Stimulated activated CD4-positive, alpha-beta T cell treated with anti-CD3 and anti-CD28 coated beads, Interleukin-15, amount 100 ng/mL, for 24 hours (primary cell): ENCODE results near the gene SPRR2A.
"Not testable (repeated sequence)": the region's sequence is repeated elsewhere in the genome, so short reads cannot be mapped to it uniquely, and the experiment has no call there.

Source experiments
- DNase-seq: peaks from one replicate; pipeline ENCODE4 v3.0.0-alpha.2; 2020

SPRR2A gene

GRCh38 chr1:153057375-153057774 lies at the start of gene SPRR2A:
Gene SPRR2A (minus strand): TSS chr1:153057512. CDS start chr1:153056735, 777 bp downstream.
- DNase-seq: no peak

GRCh38 chr1:153100245-153100644 lies 42.9 kb upstream of the SPRR2A start:
- DNase-seq: no peak

GRCh38 chr1:153099461-153100045 lies 42.2 kb upstream of the SPRR2A start:
- no peak for DNase-seq

- no peak for DNase-seq
These were observed 38.5 kb upstream of the SPRR2A start for GRCh38 chr1:153095764-153096163.

- DNase-seq: no peak
These were observed 37.1 kb upstream of the SPRR2A start, which contains the start of gene SPRR2E for GRCh38 chr1:153094426-153094825. Gene SPRR2E (minus strand): TSS chr1:153094526. CDS start chr1:153093751, 775 bp downstream.

GRCh38 chr1:153087652-153088051 lies 30.3 kb upstream of the SPRR2A start:
- DNase-seq: no peak

GRCh38 chr1:153081736-153082135 lies 24.4 kb upstream of the SPRR2A start:
- DNase-seq: no peak

- DNase-seq: no peak
These were observed 15.8 kb upstream of the SPRR2A start for GRCh38 chr1:153072806-153073726.

- no peak for DNase-seq
These were observed 14.2 kb upstream of the SPRR2A start, which contains the start of gene SPRR2B for GRCh38 chr1:153071511-153071910. Gene SPRR2B (minus strand): TSS chr1:153071611. CDS start chr1:153070839, 772 bp downstream.

- no peak for DNase-seq
These were observed 12.9 kb upstream of the SPRR2A start for GRCh38 chr1:153070243-153070642.

GRCh38 chr1:153058826-153059784 lies 1.8 kb upstream of the SPRR2A start:
- DNase-seq: no peak

- no peak for DNase-seq
These were observed 842 bp upstream of the SPRR2A start for GRCh38 chr1:153058154-153058553.

- DNase-seq: not testable (repeated sequence)
These were observed 1.2 kb downstream of the SPRR2A start for GRCh38 chr1:153056111-153056510.

GRCh38 chr1:153049211-153049610 lies 8.1 kb downstream of the SPRR2A start:
- no peak for DNase-seq

GRCh38 chr1:153040950-153041631 lies 16.2 kb downstream of the SPRR2A start, which contains the start of gene SPRR2D:
Gene SPRR2D (minus strand): TSS chr1:153041120. CDS start chr1:153040346, 774 bp downstream.
- no peak for DNase-seq

- DNase-seq: no peak
These were observed 22.1 kb downstream of the SPRR2A start for GRCh38 chr1:153035211-153035610.

GRCh38 chr1:153032677-153033308 lies 24.5 kb downstream of the SPRR2A start:
- no peak for DNase-seq

- no peak for DNase-seq
These were observed 25.2 kb downstream of the SPRR2A start for GRCh38 chr1:153032073-153032472.

GRCh38 chr1:153030895-153031294 lies 26.4 kb downstream of the SPRR2A start, which contains the start of gene SPRR1B:
Gene SPRR1B (plus strand): TSS chr1:153031203. CDS start chr1:153032346, 1,143 bp downstream.
- DNase-seq: no peak

- no peak for DNase-seq
These were observed 28.5 kb downstream of the SPRR2A start for GRCh38 chr1:153028766-153029165.

GRCh38 chr1:153025797-153026196 lies 31.5 kb downstream of the SPRR2A start:
- DNase-seq: no peak
